ENCODE data around the gene PLA2G4F.

DNA sequence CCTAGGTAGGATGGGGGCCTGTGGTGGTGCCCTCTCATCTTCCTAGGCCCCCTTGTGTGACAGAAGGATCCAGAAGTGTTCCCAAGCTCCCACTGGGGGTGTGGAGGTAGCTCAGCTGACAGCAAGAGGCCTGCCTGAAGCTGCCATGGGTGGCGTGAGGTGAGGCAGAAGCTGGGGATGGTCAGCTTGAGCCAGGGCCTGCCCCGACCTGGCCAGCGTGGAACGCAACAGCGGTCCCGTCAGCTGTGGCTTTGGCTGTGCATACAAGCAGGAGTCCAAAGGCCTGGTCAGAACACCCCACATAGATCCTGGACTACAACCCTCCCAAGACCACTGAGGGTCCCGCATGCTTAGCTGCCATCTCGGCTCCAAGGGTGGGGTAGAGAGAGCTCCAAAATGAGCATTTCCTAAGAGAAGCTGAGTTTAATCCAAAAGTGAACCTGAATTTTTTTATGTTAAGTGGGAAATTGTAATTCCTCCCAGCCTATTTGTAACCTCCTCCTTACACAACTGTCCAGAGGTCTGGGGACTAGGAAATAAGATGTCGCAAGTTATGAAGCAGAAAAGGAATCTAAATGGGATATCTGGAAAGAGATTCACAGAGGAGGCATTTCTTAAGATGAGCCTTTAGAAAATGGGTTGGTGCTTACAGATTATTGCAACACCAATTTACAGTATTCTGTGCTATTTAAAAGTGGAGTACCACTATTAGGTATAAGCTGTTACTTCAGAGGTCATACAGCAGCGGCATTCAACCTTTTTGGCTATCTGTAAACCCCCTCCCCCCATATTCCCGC lies 52.1 kb downstream of the PLA2G4F start:
- TF ChIP-seq EP300 (IDR thresholded peaks at IDR 0.05; ENCODE audit: borderline replicate concordance in 1 of 2, low read depth in 1 of 2, low read length in 1 of 2) (no peak), TAF1 (IDR thresholded peaks at IDR 0.05; ENCODE audit: borderline replicate concordance, low read depth, low read length) (no peak)
- TF ChIP-seq, protein P1, sequence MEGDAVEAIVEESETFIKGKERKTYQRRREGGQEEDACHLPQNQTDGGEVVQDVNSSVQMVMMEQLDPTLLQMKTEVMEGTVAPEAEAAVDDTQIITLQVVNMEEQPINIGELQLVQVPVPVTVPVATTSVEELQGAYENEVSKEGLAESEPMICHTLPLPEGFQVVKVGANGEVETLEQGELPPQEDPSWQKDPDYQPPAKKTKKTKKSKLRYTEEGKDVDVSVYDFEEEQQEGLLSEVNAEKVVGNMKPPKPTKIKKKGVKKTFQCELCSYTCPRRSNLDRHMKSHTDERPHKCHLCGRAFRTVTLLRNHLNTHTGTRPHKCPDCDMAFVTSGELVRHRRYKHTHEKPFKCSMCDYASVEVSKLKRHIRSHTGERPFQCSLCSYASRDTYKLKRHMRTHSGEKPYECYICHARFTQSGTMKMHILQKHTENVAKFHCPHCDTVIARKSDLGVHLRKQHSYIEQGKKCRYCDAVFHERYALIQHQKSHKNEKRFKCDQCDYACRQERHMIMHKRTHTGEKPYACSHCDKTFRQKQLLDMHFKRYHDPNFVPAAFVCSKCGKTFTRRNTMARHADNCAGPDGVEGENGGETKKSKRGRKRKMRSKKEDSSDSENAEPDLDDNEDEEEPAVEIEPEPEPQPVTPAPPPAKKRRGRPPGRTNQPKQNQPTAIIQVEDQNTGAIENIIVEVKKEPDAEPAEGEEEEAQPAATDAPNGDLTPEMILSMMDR (IDR thresholded peaks at IDR 0.05), result no peak
